Endothelial cell of hepatic sinusoid (primary cell): ENCODE measurements around the gene TUT1.

Experiments used
- in situ Hi-C: cut with HindIII; loops from 2 replicates; pipeline ENCODE4 v1.10.0; 2017; ENCODE audit warnings: low sequenced_read_pairs

TUT1 gene

GRCh38 chr11:62543680-62544444 is 47.5 kb downstream of the TUT1 start:
- in situ Hi-C loops, result no loop called here

GRCh38 chr11:62542750-62543567 is 48.4 kb downstream of the TUT1 start:
- in situ Hi-C loops, result no loop called here

- in situ Hi-C loops, result no loop called here
These were observed 49.1 kb downstream of the TUT1 start for GRCh38 chr11:62542111-62542745.

GRCh38 chr11:62540804-62541701 is 50.3 kb downstream of the TUT1 start:
- in situ Hi-C loops, result no loop called here

GRCh38 chr11:62539238-62539925 is 51.9 kb downstream of the TUT1 start:
- in situ Hi-C loops, result no loop called here

- in situ Hi-C loops, result no loop called here
These were observed 52.7 kb downstream of the TUT1 start for GRCh38 chr11:62538470-62539237.

GRCh38 chr11:62536301-62536957 is 54.9 kb downstream of the TUT1 start:
- in situ Hi-C loops, result no loop called here

- in situ Hi-C loops, result no loop called here
These were observed 55.5 kb downstream of the TUT1 start for GRCh38 chr11:62535802-62536201.

GRCh38 chr11:62534779-62535545 is 56.4 kb downstream of the TUT1 start:
- in situ Hi-C loops, result no loop called here

- in situ Hi-C loops, result no loop called here
These were observed 59.2 kb downstream of the TUT1 start for GRCh38 chr11:62532096-62532495.
